ENCODE data around the gene RUNX2. TPM values are rescaled to one million over a fixed set of nuclear protein-coding genes. Genes with fewer than 3 reads are reported as not detected.

Gene RUNX2
- total and polyA plus RNA-seq, 9 of the 15 experiments (the other 6 are each of a cell fraction or from before 2014, with no cell fraction given): 0.29 to 1.00 (median 0.43) TPM

- no peak for TF ChIP-seq ZNF12 (CRISPR knock-in tag; IDR thresholded peaks at IDR 0.05)
- TF ChIP-seq ZNF175 (CRISPR knock-in tag; IDR thresholded peaks at IDR 0.05; ENCODE audit: low read depth): peak; percentile 74
- no peak for TF ChIP-seq SNRNP70 (optimal IDR thresholded peaks at IDR 0.05; ENCODE audit: low read depth, low read length)
- no peak for TF ChIP-seq FOXJ3 (CRISPR knock-in tag; IDR thresholded peaks at IDR 0.05)
- TF ChIP-seq, protein P1, sequence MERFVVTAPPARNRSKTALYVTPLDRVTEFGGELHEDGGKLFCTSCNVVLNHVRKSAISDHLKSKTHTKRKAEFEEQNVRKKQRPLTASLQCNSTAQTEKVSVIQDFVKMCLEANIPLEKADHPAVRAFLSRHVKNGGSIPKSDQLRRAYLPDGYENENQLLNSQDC (CRISPR knock-in tag; IDR thresholded peaks at IDR 0.05): peak; percentile 76; the same call in 1 of the 2 replicates
- TF ChIP-seq ZFX (CRISPR knock-in tag; IDR thresholded peaks at IDR 0.05): peak; percentile 99
- TF ChIP-seq, protein P2, sequence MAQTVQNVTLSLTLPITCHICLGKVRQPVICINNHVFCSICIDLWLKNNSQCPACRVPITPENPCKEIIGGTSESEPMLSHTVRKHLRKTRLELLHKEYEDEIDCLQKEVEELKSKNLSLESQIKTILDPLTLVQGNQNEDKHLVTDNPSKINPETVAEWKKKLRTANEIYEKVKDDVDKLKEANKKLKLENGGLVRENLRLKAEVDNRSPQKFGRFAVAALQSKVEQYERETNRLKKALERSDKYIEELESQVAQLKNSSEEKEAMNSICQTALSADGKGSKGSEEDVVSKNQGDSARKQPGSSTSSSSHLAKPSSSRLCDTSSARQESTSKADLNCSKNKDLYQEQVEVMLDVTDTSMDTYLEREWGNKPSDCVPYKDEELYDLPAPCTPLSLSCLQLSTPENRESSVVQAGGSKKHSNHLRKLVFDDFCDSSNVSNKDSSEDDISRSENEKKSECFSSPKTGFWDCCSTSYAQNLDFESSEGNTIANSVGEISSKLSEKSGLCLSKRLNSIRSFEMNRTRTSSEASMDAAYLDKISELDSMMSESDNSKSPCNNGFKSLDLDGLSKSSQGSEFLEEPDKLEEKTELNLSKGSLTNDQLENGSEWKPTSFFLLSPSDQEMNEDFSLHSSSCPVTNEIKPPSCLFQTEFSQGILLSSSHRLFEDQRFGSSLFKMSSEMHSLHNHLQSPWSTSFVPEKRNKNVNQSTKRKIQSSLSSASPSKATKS (CRISPR knock-in tag; IDR thresholded peaks at IDR 0.05): 0 out of 2 replicates have a peak, but pooled peaks have one; percentile 11
- TF ChIP-seq, protein P3, sequence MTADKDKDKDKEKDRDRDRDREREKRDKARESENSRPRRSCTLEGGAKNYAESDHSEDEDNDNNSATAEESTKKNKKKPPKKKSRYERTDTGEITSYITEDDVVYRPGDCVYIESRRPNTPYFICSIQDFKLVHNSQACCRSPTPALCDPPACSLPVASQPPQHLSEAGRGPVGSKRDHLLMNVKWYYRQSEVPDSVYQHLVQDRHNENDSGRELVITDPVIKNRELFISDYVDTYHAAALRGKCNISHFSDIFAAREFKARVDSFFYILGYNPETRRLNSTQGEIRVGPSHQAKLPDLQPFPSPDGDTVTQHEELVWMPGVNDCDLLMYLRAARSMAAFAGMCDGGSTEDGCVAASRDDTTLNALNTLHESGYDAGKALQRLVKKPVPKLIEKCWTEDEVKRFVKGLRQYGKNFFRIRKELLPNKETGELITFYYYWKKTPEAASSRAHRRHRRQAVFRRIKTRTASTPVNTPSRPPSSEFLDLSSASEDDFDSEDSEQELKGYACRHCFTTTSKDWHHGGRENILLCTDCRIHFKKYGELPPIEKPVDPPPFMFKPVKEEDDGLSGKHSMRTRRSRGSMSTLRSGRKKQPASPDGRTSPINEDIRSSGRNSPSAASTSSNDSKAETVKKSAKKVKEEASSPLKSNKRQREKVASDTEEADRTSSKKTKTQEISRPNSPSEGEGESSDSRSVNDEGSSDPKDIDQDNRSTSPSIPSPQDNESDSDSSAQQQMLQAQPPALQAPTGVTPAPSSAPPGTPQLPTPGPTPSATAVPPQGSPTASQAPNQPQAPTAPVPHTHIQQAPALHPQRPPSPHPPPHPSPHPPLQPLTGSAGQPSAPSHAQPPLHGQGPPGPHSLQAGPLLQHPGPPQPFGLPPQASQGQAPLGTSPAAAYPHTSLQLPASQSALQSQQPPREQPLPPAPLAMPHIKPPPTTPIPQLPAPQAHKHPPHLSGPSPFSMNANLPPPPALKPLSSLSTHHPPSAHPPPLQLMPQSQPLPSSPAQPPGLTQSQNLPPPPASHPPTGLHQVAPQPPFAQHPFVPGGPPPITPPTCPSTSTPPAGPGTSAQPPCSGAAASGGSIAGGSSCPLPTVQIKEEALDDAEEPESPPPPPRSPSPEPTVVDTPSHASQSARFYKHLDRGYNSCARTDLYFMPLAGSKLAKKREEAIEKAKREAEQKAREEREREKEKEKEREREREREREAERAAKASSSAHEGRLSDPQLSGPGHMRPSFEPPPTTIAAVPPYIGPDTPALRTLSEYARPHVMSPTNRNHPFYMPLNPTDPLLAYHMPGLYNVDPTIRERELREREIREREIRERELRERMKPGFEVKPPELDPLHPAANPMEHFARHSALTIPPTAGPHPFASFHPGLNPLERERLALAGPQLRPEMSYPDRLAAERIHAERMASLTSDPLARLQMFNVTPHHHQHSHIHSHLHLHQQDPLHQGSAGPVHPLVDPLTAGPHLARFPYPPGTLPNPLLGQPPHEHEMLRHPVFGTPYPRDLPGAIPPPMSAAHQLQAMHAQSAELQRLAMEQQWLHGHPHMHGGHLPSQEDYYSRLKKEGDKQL (CRISPR knock-in tag; IDR thresholded peaks at IDR 0.05; ENCODE audit: borderline replicate concordance): no peak
- peak; percentile 93 for TF ChIP-seq EGR1 (conservative IDR thresholded peaks at IDR 0.05)
- TF ChIP-seq TOE1 (IDR thresholded peaks at IDR 0.05; ENCODE audit: borderline replicate concordance): 0 out of 2 replicates have a peak, but pooled peaks have one; percentile 55
- no peak for TF ChIP-seq TOE1 (CRISPR knock-in tag; IDR thresholded peaks at IDR 0.05; ENCODE audit: borderline replicate concordance, low read depth)
- TF ChIP-seq RFX7 (CRISPR knock-in tag; IDR thresholded peaks at IDR 0.05): no peak
- TF ChIP-seq ZNF696 (CRISPR knock-in tag; conservative IDR thresholded peaks at IDR 0.05): no peak
- no peak for TF ChIP-seq PPARD (CRISPR knock-in tag; IDR thresholded peaks at IDR 0.05)
- TF ChIP-seq FOSL1 (tag; conservative IDR thresholded peaks at IDR 0.05): peak; percentile 85
- no peak for TF ChIP-seq ZNF436 (CRISPR knock-in tag; IDR thresholded peaks at IDR 0.05)
- no peak for TF ChIP-seq PHTF2 (CRISPR knock-in tag; IDR thresholded peaks at IDR 0.05)
- TF ChIP-seq ZSCAN29 (IDR thresholded peaks at IDR 0.05): peak; percentile 81
- peak; percentile 88 for TF ChIP-seq RBM25 (IDR thresholded peaks at IDR 0.05; ENCODE audit: low read depth, low read length, severe bottlenecking)
- TF ChIP-seq BMI1 (IDR thresholded peaks at IDR 0.05; ENCODE audit: low read length): no peak; the same call in 1 of the 2 replicates
Measured at GRCh38 chr6:45377554-45378333, 49.6 kb downstream of the RUNX2 start, which contains the start of gene SUPT3H (continued).

Measured in K562 (cell line).